GM19043 (cell line): ENCODE results near the gene MIER1.
"Not testable (repeated sequence)": the region's sequence is repeated elsewhere in the genome, so short reads cannot be mapped to it uniquely, and the experiment has no call there.

ENCODE experiments used
- ATAC-seq: cut with Tn5 transposase; IDR thresholded peaks from one replicate; pipeline ENCODE4 v1.9.1; 2021; ENCODE audit warnings: low read depth; ENCODE audit not compliant: unreplicated experiment

The MIER1 gene

DNA sequence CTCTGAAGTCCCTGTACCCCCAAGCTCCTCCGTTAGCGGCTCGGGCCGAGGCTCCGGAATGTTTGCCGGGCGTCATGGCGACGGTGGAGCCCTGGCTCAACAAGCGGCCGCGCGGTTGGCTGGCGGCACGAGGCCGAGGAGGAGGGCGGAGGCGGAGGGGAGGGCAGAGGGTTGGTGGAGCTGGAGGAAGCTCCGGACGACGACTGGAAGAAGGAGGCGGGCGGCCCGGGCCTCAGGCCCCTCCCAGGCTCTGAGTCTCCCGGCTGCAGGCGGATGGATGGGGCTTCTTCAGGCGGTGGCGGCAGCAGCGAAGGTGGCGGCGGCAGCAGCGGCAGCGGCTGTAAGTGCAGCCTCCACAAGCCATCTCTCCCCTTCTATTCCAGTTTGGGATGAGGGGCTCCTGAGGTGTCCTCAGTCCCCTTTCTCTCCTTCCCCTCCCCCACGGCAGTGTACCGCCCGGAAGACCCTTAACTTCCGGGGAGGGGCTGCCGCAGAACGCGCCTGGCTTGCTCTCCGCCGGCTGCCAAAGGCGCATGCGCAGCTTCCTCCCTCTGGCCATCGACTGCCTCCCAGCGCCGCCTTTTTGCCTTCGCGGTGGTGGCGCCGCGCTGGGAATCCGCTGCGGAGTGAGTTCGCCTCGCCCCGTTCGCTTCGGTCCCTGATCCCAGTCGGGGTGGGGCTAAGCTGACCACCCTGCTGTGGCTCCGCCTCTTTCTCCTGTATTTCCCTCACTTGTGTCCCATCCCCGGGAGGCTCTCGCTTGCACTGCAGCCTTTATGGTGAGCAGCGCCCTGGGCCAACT lies at the start of gene MIER1, which contains the start of gene DNAI4:
TSS of gene MIER1 (plus strand) at position 235 of the 802 bp plus-strand sequence. CDS start at position 274, 39 bp downstream.
TSS of gene DNAI4 (minus strand) at position 101 of the 802 bp plus-strand sequence. CDS start at position 76, 25 bp downstream.
- ATAC-seq: peak; percentile 94

DNA sequence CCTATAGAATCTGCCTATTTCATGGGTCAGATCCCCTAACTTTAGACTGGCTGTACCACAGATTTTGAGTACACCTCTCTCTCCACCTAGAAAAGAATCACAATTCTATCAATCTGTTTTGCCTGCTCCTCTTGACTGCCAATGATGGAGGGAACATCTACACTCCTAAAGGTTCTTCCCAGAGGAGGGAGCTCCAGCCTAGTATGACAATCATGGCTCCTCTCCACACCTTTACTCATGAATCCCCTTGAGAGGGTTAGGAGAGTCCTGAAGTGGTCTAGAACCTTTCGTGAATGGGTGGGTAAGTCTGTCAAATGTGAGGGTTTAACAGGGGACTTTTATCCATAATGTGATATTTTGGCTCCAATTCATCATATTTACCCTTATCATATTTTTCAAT lies 48.1 kb upstream of the MIER1 start:
- ATAC-seq: no peak

DNA sequence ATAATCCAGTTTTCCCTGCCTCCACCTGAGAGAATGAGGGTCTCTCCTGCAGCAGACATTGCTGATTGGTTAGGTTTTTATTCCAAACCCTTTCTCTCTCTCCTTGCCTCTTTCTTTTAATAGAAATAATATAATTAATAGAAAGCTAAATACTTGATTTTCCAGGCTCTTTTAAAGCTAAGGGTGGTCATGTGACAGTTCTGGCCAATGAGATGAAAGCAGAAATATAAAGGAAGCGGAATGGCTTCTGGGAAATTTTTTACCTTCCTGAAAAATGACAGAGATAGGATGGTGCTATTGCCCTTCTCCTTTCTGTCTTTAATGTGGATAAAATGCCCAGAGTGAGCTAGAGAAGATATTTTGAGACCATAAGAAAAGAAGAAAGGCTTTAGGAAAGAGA lies 35.8 kb upstream of the MIER1 start:
- no peak for ATAC-seq

GRCh38 chr1:66890621-66891020 lies 34.2 kb upstream of the MIER1 start:
- ATAC-seq: no peak

DNA sequence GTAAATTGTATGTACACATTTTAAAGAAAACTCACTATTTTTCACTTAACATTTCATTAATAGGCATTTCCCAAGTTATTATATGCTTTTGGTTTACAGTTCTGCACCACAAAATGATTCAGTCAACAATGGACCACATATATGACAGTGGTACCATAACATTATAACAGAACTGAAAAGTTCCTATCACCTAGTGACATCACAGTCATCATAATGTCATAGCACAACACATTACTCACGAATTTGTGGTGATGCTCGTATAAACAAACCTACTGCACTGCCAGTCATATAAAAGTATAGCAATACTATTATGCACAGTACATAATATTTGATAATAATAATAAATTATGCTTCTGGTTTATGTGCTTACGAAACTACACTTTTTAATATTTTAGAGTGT lies 31.1 kb upstream of the MIER1 start:
- ATAC-seq: no peak

GRCh38 chr1:66915203-66915602 lies 9.6 kb upstream of the MIER1 start:
- not testable (repeated sequence) for ATAC-seq

GRCh38 chr1:66916320-66916719 lies 8.5 kb upstream of the MIER1 start:
- ATAC-seq: no peak

DNA sequence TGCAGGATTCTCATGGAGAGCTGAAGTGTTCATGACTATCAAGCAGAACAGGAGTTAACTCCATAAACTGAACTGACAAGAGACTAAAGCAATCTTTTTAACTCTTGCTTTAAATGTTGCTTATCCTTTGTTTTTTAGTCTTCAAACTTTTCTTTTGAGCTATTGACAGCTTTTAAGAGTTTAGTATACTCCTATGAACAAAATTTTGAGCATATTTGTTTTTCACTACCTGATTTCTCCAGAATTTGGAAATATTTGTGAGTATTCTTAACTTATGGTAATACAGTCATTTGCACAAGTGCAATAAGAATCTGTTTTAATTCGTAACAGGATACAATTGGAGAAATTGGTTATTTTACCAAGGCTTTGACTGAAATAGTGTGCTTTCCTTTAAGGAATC lies 7.3 kb upstream of the MIER1 start:
- no peak for ATAC-seq

DNA sequence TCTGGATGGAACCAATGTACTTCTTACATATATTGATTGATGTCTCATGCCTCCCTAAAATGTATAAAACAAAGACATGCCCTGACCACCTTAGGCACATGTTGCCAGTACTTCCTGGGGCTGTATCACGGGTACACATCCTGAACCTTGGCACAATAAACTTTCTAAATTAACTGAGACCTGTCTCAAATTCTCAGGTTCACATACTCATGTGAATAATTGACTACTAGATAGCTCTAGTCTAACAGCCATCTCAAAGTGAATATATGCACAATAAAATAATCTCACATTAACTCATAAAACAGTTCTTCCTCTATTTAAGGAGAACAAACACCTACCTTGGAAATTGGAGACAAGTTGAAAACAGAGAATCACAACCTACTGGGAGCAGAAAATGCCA lies 5.7 kb upstream of the MIER1 start:
- no peak for ATAC-seq

GRCh38 chr1:66919828-66920227 lies 5.0 kb upstream of the MIER1 start:
- no peak for ATAC-seq

- ATAC-seq: no peak
Observed at GRCh38 chr1:66920543-66920942, 4.2 kb upstream of the MIER1 start.

GRCh38 chr1:66925558-66925910 lies 744 bp downstream of the MIER1 start:
- peak; percentile 0 for ATAC-seq

- ATAC-seq: no peak
Observed at GRCh38 chr1:66925944-66926343, 1.2 kb downstream of the MIER1 start.

GRCh38 chr1:66927528-66927927 lies 2.7 kb downstream of the MIER1 start:
- no peak for ATAC-seq

DNA sequence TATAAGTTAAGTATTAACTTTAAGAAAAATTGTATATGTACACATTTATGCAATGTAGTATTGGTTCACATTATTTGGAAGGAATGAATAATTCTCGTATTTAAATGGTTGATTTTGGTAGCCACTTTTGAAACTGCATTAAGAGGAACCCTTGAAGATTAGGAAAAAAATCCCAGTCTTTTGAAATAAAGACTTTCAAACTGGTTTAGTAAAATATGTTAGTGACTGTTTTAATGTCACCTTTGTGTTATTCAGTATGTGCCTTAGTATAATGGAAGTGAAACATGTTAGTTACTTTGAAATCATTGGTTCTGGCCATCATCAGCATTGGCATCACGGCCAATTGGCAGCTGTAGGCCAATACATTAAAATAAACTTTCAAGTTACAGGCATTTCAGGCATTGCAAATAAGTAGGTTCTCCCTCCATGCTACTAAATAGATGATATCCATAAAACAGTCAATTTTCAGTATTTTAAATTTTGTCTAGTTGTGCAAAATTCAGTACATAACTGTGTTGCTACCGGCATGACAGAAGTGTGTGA lies 4.4 kb downstream of the MIER1 start:
- no peak for ATAC-seq

DNA sequence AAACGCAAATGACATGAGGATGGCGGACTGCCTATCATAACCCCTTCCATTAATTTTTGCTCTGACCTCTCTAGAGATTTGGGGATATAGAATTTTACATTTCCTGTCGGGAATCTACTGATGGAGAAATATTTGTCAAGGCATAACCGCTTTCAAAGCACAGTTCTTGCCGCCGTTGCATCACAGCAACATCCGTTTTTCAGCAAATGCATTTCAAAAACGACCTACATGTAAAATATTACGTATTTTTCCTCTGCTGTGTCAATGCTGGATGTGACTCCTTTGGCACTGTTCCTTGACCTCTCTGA lies 4.9 kb downstream of the MIER1 start:
- ATAC-seq: no peak

GRCh38 chr1:66929999-66930822 lies 5.4 kb downstream of the MIER1 start:
- ATAC-seq: peak; percentile 59

DNA sequence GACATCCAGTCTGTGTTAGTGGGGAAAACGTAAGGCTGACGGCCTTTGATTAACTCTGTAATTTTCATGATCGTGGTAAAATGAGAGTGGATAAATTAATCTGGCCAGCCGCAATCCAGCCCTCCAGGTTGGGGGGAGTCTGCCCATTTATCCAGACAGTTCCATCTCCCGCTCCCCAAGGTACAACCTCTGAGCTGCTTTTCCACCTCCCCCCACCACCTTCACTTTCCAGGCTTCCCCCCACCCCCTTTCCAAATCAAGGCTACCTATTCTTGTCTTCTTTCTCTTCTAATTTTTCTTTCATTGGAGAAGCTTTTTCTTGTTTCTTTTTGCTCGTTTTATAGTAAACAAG lies 6.0 kb downstream of the MIER1 start:
- ATAC-seq: no peak

DNA sequence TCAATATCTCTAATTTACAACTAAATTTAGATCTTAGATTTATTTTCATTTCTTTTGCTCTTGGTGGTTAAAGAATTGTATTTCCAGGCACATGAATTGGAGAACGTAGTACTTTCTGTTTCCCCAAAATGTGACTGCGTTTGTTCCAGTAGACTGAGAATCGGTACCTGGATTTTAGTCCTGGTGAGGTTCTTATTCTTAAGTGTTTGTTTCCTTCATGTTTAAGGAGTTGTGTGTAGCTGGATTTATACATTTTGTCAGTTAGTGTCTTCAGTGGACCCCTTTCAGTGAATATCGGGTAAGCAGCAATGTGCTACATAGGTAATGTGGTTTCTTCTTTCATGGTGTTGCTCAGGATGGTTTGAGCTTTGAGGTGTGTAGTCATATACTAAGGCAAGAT lies 6.8 kb downstream of the MIER1 start:
- ATAC-seq: no peak

- ATAC-seq: no peak
Observed at GRCh38 chr1:66932291-66932690, 7.5 kb downstream of the MIER1 start.

- no peak for ATAC-seq
Observed at GRCh38 chr1:66933887-66934700, 9.3 kb downstream of the MIER1 start.
